IPS DF 4.7 (cell line): Measurements from ENCODE around the gene COL4A6.

Source experiments
- DNase-seq: peaks from one replicate; pipeline ENCODE4 v3.0.0-alpha.2; 2013; ENCODE audit warnings: low spot score; ENCODE audit errors: extremely low read depth

The COL4A6 gene

DNA sequence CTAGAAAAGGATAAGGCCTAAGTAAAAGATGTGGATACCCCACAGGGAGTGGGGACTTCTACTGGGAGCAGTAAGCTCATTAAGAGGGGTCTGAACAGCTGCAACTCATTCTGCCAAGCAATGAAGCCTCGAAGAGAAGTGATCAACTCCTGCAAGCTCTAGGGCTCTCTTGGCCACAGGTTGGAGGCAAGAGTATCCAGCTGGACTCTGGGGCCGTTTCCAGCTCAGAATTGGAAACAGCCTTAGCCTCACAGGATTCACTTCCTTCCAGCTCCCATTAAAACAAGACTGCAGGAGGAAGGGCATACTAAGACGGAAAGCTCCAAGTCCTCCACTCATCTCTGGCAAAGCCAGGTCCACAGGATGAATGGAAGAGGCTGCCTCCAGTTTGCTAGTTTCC lies 220.3 kb downstream of the COL4A6 start:
- no peak for DNase-seq

DNA sequence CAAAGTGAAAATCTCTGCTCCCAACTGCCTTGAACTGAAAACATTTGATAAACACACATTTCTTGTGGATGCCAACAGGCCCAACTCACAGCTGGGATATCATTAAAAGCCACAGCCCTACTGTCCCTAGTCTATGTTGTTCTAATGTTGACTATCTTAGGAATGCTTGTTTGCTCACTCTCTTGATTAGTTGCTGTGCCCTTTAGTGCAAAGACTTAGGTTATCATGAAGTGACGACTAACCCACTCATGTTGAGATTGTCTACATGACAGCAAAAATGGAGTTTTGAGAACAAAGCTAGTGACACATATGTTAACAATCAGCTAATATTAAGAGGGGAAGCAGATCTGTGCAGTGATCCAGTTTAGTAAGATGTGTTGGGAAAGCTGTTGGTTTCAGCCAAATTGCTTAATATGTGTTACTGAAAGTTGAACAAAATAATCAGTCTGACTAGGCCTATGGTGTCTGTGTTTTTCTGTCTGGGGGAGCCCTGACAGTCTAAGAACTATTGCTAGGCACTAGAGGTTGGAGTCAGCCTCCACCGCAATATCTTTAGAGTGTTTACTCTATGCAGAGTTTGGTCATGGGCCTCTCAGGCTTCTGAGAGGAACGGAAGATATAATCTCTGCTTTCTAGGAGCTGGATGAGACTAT lies 221.2 kb downstream of the COL4A6 start:
- no peak for DNase-seq

DNA sequence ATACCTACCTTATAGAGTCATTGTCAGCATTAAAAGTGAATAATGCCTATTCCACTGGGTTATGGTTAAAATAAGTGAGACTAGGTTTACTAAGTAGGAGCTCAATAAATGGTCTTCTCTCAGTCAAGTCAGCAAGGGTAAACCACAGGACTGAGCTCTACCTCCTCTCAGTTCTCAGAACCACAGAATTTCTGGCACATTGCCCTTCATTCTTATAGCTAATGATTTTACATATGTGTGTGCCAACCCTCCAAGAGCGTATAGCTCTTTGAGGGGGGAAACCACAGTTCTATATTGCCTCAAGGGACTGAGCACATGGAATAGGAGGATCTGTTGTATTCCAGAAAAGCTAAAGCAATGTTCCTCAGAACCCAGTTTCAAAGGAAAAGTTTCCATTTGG lies 221.8 kb downstream of the COL4A6 start:
- DNase-seq, result no peak

DNA sequence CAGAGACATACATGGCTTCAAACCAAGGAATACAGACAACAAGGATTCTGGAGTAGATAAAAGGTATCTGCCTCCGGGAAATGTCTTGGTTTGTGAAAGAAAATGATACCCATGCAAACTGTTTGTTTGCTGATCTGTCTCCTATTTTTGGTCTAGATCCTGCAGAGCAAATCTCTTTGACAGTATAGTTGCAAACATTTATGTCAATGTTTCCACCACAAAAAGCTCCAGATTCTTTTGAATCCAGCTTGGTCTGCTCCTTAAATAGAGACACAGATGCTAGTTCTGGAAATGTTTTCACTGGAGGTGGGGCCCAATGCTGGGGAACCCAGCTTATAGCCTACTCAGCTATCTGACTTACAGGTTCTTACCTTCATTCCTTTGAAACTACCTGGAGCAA lies 226.9 kb downstream of the COL4A6 start:
- no peak for DNase-seq

DNA sequence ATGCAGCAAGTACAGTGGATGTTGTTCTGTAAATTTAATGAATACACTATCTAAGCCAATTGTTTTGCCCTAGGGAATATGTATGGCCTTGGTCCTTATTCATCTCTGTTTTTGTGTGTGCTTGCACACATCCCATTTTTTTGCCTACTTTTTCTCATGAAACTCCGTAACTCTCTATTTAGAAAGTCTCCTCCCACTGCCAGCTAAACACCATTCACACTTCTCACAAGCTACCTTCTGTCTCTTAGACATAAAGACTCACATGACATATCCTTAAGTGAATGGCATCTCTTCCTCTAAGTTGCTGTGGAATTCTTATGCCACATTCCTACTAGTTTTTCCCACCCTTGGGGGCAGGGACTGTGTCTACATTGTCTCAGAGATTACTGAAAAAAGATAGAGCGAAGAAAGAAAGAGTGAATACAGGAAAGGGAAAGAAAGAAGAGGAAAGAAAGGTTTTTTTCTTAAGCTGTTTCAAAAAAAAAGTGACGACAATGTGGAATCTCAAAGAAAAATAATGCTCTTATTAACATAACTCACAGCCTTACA lies 229.1 kb downstream of the COL4A6 start:
- DNase-seq, result no peak

DNA sequence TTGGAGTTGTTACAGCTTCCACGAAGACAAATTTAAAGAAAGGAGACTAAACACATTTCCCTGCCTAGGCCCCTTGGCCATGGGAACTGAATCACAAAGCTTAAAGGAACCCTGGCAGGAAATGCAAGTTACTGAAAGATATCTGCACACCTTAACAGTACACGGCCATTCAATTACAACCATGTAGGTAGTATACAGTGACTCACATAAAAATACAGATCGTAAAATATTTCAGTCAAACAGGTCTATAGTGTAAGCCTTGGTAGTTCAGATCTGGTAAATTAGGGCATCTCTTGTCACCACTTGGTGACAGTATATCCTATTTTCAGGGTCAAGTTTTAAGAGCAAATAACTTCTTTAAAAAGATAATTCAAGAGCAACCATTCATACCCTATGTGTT lies 234.7 kb downstream of the COL4A6 start:
- no peak for DNase-seq

DNA sequence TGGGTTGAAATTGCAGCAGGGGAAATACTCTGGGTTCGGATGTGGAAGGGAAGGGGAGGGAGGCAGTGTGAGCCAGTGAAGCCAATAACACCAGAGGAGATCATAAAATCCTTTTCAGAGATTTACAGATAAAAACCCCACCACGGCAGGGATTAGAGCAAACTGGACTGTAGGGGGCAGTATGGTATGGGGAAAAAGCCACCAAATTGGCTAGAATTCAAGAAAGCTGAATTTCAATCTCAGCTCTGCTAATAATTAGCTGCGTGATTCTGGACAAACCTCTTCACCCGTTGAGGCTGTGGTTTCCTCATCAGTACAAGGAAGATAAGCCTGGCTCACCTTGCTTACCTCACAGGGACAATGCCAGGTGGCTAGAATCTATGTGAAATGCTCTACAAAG lies 238.5 kb downstream of the COL4A6 start:
- no peak for DNase-seq

DNA sequence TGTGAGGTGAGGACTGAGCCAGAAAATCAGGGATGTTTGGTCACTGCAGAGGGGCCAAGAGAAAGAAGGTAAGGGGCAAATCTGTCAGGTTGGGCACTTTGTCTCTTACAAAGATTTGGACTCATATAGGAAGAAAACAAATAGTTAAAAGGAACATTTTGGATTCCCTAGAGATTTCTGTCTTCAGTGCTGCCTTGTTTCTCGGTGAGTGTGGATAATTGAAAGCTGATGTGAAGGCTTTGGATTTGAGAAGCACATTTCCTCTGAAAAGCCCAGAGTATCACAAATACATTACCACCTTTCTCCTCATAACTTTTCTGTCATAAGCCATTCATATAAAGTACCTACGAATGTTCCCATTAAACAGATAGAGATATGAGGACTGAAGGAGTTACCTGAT lies 239.2 kb downstream of the COL4A6 start:
- no peak for DNase-seq

DNA sequence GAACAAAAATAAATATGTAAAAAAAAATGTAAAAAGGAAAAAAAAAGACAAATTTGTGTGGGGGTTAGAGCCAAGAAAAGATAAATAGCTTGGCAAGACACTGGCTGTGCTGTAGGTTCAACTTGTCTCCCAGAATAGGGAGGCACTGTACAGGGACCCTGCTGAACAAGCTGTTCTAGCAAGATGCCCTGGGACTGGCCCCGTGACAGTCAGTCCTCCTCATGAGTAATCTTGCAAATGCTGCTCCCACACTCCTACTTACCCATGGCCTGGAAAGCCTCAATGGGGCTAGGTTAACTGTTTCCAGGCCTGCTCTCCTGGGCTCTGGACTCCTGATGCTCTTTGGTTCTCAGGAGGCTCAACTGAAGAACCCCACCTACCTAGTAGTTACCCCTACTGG lies 239.8 kb downstream of the COL4A6 start:
- no peak for DNase-seq

DNA sequence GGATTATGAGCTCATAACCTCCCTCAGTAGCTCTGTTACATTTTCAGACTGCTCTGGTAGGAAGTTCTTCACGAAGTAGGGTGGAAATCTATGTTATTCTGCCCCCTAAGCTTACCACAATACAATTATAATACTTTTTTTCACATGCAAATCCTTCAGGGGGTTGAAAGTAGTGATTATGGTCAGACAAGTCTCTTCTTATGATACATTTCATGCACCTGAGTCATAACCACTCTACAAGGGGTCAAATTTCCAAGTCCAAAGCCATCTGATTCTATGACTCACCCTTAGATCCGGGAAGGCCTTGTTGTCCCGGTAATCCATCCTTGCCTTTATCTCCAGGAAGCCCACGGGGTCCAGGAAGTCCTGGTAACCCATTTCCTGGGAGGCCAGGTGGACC lies 251.4 kb downstream of the COL4A6 start:
- no peak for DNase-seq

DNA sequence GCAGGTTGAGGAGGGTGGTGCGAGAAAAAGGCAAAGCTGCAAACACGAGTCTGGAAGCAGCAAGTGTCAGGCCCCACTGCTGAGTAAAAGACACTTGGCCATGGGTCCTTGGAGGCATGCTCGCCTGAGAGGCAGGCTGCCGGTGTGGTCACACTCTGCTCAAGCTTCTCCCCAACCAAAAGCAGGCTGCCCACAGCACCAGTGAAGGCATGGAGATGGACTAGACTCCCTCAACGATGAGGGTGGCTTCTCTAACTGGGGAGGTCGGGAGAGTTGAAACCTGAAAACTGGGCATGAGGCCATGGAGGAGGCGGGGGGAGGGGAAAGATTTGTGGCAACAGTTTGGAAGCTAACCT lies 260.1 kb downstream of the COL4A6 start:
- no peak for DNase-seq

DNA sequence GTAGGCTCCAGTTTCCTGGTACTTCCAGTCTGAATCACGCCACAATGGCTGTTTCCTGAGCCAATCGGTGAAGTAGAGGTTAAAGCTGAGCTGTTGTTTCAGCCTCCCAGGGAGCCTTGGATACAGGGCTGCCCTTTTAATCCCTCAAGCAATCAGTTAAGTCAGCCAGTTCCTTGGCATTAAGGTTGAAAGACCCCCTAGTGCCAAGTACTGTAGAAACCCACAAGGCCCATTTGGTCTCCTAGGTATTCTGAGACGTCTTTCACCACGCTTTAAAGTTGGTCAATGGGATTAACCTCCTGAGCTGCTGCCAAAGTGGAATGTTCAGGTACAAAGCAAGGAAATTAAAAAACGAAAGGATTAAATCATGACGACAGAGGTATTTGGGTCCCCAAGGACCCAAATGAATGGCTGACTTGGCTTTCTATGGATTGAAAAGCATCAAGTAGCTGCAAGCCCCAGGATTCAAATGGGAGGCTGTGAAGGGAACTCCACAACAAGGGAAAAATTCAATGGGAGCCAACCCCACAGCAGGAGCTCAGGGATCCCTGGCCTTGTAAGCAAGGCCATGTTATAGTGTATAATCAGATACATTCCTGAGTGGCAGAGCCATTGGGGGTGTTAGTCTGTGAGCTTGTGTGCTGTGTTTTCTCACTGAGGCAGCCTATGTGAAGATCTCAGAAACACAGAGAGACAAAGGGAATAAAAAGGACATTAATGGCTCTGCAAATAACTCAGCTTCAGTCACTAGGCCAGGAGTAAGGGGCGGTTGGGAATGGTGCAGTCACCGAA lies 260.7 kb downstream of the COL4A6 start:
- DNase-seq, result no peak

DNA sequence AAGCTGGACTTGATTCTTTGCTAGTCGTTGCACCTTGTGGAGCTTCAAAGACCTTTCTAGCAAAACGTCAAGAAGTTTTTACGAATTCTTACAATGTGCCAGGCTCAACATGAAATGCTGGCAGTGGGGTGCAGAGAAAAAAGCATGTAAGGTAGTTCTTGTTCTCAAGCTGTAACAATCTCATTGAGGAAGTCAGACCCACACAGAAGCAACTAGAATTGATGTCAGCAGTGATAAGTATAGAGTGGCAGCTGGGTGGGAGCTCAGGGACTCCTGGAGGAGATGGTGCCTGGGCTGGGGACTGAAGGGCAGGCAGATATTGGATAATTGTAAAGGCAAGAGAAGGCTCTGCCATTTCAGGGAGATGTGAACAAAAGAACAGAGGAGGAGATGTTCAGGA lies 264.3 kb downstream of the COL4A6 start:
- DNase-seq, result no peak

DNA sequence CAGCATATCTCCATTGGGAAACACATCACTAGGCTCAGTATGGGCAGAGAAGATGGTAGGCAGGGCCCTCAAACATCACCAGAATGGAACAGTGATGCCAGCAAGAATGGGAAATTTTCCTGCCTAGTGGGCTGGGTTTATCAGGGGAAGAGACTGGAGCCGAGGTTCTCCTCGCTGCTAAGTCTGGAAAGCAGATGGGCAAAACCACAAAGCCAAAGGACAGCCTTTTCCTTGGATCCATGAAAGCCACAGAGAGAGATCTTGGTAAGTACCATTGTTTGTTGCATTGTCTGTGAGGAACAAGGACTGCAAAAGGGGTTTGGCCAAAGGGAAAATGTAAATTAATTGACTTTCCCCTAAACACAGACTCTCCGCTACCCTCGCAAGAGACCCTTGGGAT lies 266.6 kb downstream of the COL4A6 start:
- no peak for DNase-seq

DNA sequence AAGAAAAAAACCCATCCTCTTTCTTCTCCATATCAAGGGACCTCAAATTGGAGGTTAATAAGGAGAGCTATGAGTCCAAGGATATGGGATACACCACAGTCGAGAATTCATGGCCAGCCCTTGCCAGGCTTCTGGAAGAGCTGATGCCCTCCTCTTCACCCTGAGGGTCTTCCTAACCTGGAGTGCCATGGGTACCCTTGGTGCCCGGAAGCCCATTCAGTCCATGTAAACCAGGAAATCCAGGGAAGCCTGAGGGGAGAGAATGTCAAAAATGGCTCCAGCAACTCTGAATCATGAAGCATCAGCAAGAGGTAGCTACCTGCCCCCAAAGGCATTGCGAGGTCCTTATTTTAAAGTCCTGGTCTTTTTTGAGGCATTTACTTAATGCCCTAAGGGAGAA lies 268.5 kb downstream of the COL4A6 start:
- no peak for DNase-seq

DNA sequence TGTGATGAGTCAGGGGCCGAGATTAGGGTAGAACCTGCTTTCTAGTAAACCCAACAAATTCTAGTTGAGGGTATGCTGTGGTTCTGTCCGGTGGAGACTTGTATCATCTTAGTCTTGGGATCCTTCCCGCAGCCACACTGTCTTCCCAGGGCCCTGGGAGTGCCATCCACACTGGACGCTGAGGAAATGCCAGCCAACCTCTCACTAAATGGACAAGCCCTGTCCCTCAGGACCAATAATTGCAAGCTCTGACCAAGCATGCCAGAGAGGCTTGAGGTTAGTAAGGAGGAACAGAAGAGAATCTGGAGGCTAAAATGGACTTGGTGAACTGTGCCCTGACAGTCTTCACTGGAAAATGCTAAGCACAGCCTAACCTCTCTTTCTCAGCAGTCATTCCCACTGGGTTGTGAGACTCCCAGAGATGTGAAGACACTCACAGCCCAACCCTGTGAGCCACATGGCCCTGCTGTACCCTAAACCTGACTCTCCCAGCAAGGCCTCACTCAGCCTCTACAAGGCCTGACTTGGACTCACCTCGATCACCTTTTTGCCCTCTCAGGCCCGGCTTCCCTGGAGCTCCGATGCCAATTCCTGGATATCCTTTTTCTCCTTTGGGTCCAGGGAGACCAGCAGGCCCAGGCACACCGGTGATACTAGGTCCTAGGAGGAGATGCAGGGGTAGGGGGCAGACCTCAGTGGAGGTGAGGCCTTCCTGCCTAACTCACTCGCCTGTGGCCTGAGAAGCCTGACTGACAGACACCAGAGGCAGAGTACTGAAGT lies 269.1 kb downstream of the COL4A6 start:
- DNase-seq, result no peak

DNA sequence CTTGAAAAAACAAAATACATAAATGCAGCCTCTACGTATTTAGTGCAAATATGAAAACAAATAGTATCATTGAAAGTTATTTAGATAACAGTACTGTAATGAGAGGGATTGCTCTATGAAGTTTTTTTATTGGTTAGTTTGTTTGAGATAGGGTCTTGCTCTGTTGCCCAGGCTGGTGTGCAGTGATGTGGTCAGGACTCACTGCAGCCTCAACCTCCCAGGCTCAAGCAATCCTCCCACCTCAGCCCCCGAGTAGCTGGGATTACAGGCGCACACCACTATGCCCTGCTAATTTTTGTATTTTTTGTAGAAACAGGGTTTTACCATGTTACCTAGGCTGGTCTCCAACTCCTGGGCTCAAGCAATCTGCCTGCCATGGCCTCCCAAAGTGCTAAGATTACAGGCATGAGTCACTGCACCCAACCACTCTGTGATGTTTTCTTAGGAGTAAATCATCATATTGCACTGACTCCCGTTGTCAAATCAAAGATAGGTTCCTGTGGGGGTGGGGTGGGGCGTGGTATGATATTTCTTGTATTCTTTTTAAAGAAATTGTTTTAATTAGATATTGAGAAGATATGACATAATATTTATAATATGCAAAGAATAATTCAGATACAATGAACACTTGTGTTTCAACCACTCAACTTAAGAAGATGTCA lies 270.9 kb downstream of the COL4A6 start:
- no peak for DNase-seq

DNA sequence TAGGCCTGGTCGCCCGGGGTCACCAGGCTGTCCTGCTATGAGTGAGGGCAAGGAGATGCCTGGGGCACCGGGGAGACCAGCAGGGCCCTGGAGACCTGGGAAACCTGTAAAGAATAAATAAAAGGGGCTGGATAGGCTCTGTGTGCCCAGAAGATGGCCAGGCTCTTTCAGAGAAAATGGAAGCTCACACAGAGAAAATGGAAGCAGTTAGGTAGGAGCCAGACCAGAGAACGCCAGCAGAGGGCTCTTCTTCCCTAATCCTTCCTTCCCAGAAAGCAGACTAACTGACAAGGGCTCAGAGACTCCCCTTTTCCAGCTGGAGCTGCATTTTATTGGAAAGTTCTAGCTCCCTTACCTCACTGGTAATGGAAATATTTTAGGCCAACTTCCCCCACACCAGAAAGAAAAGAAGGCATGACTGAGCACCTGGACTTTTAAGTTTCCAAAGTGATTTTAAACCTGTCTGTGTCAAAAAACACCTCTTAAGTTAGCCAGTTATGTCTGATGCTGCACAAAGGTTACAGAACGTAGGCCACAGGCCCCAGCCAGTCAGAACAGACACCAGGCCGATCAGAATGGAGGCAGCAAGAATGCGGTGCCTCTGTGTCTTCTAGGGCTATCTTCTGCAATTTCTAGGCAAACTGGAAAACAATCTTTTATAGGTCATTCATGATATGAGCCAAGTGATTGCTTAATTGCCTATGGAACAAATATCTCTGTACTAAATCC lies 272.7 kb downstream of the COL4A6 start:
- DNase-seq, result no peak

DNA sequence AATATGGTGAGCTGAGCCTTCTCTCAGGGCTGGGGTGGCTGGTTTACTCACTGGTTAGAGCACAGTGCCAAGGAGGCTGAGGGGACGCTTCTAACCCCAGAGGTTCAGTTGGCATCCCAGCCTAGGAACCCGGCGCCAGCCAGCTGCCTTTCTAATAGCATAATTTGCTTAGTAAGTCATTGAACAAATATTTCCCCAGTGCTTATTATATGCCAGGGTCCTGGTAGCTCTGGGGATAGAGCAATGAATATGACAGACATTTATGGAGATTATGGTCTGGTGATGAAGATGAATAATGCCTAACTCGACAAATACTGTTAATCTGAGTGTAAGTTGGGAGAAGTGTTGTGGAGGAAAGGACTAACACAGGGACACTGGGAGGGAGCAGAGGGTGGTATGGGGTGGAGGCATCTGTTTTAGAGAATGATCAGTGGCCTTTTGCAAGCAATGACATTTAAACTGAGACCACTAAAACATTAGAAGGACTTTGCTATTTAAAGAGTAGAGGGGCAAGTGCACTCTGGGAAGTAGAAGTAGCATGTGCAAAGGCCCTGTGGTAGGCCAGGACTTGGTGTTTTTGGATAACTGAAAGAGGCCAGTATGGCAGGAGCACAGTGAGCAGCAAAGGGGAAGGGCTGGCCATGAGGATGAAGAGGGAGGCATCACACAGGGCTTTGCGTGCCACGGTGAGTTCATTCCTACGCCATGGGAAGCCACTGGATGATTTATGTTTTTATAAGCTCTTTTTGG lies 274.7 kb downstream of the COL4A6 start:
- no peak for DNase-seq

DNA sequence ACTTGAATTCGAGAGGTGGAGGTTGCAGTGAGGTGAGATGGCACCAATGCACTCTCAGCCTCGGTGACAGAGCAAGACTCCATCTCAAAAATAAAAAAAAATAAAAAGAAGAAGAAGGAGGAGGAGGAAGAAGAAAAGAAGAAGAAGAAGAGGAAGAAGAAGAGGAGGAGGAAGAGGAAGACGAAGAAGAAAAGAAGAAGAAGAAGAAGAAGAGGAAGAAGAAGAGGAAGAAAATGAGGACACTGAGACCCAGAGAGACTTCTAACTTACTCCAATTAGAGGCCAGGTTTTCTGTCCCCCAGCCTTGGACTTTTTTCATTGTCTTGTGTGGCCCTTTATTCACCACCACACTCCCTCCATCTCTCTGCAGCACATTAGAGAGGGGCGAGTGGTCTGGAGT lies 276.0 kb downstream of the COL4A6 start:
- DNase-seq, result no peak
